IMR-90 (cell line): ENCODE results near the gene NPPB. TPM values are rescaled to one million over a fixed set of nuclear protein-coding genes. Genes with fewer than 3 reads are reported as not detected.

Source experiments
- ATAC-seq: fragments of 200-7000 bp; cut with Tn5 transposase; 2 replicates; pipeline ENCODE4 v1.9.1; 2020; ENCODE audit warnings: low read depth, mild to moderate bottlenecking, moderate library complexity
- BruUV-seq: library from RNA; stranded (reverse); fragments of 400-500 nt; replicated peaks from 2 replicates; lab custom pipeline; 2021; lab: Mats Ljungman, UMichigan
- CTCF ChIA-PET: fragments of 300-600 bp; formaldehyde crosslinking; extraction: SDS; loops from one replicate; lab custom pipeline; 2021; ENCODE audit warnings: antibody characterized with exemption; lab: Yijun Ruan, JAX
- POLR2A ChIA-PET: fragments of 300-600 bp; sonication (Branson Sonifier 250); formaldehyde crosslinking; loops from one replicate; lab custom pipeline; 2022; ENCODE audit warnings: antibody characterized with exemption; ENCODE audit not compliant: unreplicated experiment; lab: Charles Lee
- DNase-seq: peaks from one replicate; pipeline ENCODE4 v3.0.0; 2013
- H2AFZ ChIP-seq: replicated peaks from 2 replicates; pipeline ENCODE3; 2013; ENCODE audit warnings: low read length, mild to moderate bottlenecking; ENCODE audit not compliant: poor library complexity
- H2AK5ac ChIP-seq: 2 replicates; pipeline ENCODE4 v1.6.1; 2013; ENCODE audit warnings: low read depth, low read length, inconsistent platforms
- H2AK9ac ChIP-seq: replicated peaks from 2 replicates; pipeline ENCODE3; 2013; ENCODE audit warnings: mild to moderate bottlenecking, low read depth, low read length, moderate library complexity; ENCODE audit not compliant: poor library complexity
- H2BK120ac ChIP-seq: 2 replicates; pipeline ENCODE4 v1.6.1; 2013; ENCODE audit warnings: low read depth, low read length, inconsistent platforms
- H2BK15ac ChIP-seq: 3 replicates; pipeline ENCODE4 v1.6.1; 2013; ENCODE audit warnings: low read depth, low read length, inconsistent platforms
- H2BK20ac ChIP-seq: 2 replicates; pipeline ENCODE4 v1.6.1; 2013; ENCODE audit warnings: low read depth, mild to moderate bottlenecking, inconsistent platforms, low read length, moderate library complexity
- H2BK5ac ChIP-seq: 2 replicates; pipeline ENCODE4 v1.6.1; 2013; ENCODE audit warnings: mild to moderate bottlenecking, low read depth, low read length, inconsistent platforms; ENCODE audit not compliant: poor library complexity, severe bottlenecking
- H3K14ac ChIP-seq: replicated peaks from 2 replicates; pipeline ENCODE4 v1.6.1; 2013; ENCODE audit warnings: low read depth, low read length, inconsistent platforms
- H3K18ac ChIP-seq: 2 replicates; pipeline ENCODE4 v1.6.1; 2013; ENCODE audit warnings: low read depth, low read length, control low read depth
- H3K23ac ChIP-seq: 2 replicates; pipeline ENCODE4 v1.6.1; 2013; ENCODE audit warnings: low read depth, low read length, inconsistent platforms
- H3K27ac ChIP-seq: 2 replicates; pipeline ENCODE4 v1.5.1; 2013; ENCODE audit warnings: mild to moderate bottlenecking, control low read depth, low read length; ENCODE audit not compliant: insufficient read depth
- H3K27me3 ChIP-seq: 2 replicates; pipeline ENCODE4 v1.6.1; 2013; ENCODE audit warnings: low read length; ENCODE audit not compliant: control insufficient read depth, insufficient read depth
- H3K36me3 ChIP-seq: 2 replicates; pipeline ENCODE4 v1.6.1; 2013; ENCODE audit warnings: low read length, mixed read lengths; ENCODE audit not compliant: control insufficient read depth, insufficient read depth
- H3K4ac ChIP-seq: 2 replicates; pipeline ENCODE4 v1.6.1; 2013; ENCODE audit warnings: low read depth, low read length, inconsistent platforms
- H3K4me1 ChIP-seq: 2 replicates; pipeline ENCODE4 v1.6.1; 2013; ENCODE audit warnings: low read length, mixed read lengths; ENCODE audit not compliant: control insufficient read depth, insufficient read depth
- H3K4me2 ChIP-seq: 2 replicates; pipeline ENCODE4 v1.6.1; 2013; ENCODE audit warnings: low read depth, mild to moderate bottlenecking, control low read depth, low read length, moderate library complexity
- H3K4me3 ChIP-seq: 2 replicates; pipeline ENCODE4 v1.5.1; 2013; ENCODE audit warnings: low read depth, mild to moderate bottlenecking, control low read depth, low read length, moderate library complexity; ENCODE audit not compliant: insufficient read depth
- H3K56ac ChIP-seq: 2 replicates; pipeline ENCODE4 v1.6.1; 2013; ENCODE audit warnings: low read length, inconsistent platforms; ENCODE audit not compliant: insufficient read depth; ENCODE audit errors: extremely low read depth
- H3K79me1 ChIP-seq, 2 experiments: 2 replicates each; pipeline ENCODE4 v1.6.1; 2013; ENCODE audit warnings: low read length in 2 of 2, inconsistent platforms in 1 of 2, low read depth in 1 of 2
- H3K9ac ChIP-seq: 2 replicates; pipeline ENCODE4 v1.6.1; 2013; ENCODE audit warnings: low read depth, low read length, control low read depth
- H3K9me1 ChIP-seq: 2 replicates; pipeline ENCODE4 v1.6.1; 2013; ENCODE audit warnings: low read length, inconsistent platforms; ENCODE audit not compliant: insufficient read depth
- H3K9me3 ChIP-seq: 2 replicates; pipeline ENCODE4 v1.6.1; 2013; ENCODE audit warnings: low read length; ENCODE audit not compliant: control insufficient read depth, insufficient read depth
- H4K20me1 ChIP-seq: 2 replicates; pipeline ENCODE4 v1.6.1; 2013; ENCODE audit warnings: low read length, inconsistent platforms; ENCODE audit not compliant: insufficient read depth
- H4K5ac ChIP-seq: 2 replicates; pipeline ENCODE4 v1.6.1; 2013; ENCODE audit warnings: mild to moderate bottlenecking, low read depth, low read length, control low read depth
- H4K8ac ChIP-seq, 2 experiments: 2 replicates each; pipeline ENCODE4 v1.6.1; 2013; ENCODE audit warnings: low read depth in 2 of 2, low read length in 2 of 2, control low read depth in 1 of 2, inconsistent platforms in 1 of 2
- H4K91ac ChIP-seq: 2 replicates; pipeline ENCODE4 v1.6.1; 2013; ENCODE audit warnings: low read depth, low read length, inconsistent platforms; ENCODE audit not compliant: insufficient read depth
- RAD21 ChIP-seq: IDR thresholded peaks from 2 replicates; pipeline ENCODE4 v1.6.1; 2012; ENCODE audit warnings: low read length, improper control_type of control experiment
- WGBS, 2 experiments: methylation state at CpG; one replicate each; pipeline versions ENCODE4 v1.1.5 to v1.1.7; 2013; ENCODE audit warnings: missing lambda C conversion rate in 2 of 2; ENCODE audit not compliant: insufficient read length in 1 of 2; ENCODE audit errors: extremely low coverage in 2 of 2; 5-methylcytosine and 5-hydroxymethylcytosine counted together
- dilution Hi-C: fragments of 300-500 bp; cut with HindIII; formaldehyde crosslinking; loops from one replicate; pipeline ENCODE4 v1.14.3; 2018; ENCODE audit warnings: low sequenced_read_pairs; ENCODE audit not compliant: unreplicated experiment
- in situ Hi-C: fragments of 300-500 bp; cut with MboI; formaldehyde crosslinking; loops from 3 replicates; pipeline ENCODE4 v1.14.3; 2019; ENCODE audit warnings: low sequenced_read_pairs, inconsistent platforms, mixed read lengths
- intact Hi-C: fragments of 100-400 bp; cut with micrococcal nuclease; formaldehyde crosslinking; loops from 2 replicates; pipeline ENCODE4 v1.10.0; 2022
- polyA plus RNA-seq, 3 experiments: library from polyadenylated mRNA; depleted of rRNA; stranded (reverse); fragments of >200 nt; gene quantifications; 2 replicates each; pipeline ENCODE4 v1.2.3, GENCODE V29; 2012; ENCODE audit warnings: low replicate concordance in 1 of 3
- total RNA-seq: library from RNA; depleted of rRNA; stranded (reverse); fragments of >200 nt; gene quantifications from 2 replicates; pipeline ENCODE4 v1.2.3, GENCODE V29; 2012

The NPPB gene
- total and polyA plus RNA-seq, 2 of the 4 experiments (the other 2 are of a cell fraction), result not detected

DNA sequence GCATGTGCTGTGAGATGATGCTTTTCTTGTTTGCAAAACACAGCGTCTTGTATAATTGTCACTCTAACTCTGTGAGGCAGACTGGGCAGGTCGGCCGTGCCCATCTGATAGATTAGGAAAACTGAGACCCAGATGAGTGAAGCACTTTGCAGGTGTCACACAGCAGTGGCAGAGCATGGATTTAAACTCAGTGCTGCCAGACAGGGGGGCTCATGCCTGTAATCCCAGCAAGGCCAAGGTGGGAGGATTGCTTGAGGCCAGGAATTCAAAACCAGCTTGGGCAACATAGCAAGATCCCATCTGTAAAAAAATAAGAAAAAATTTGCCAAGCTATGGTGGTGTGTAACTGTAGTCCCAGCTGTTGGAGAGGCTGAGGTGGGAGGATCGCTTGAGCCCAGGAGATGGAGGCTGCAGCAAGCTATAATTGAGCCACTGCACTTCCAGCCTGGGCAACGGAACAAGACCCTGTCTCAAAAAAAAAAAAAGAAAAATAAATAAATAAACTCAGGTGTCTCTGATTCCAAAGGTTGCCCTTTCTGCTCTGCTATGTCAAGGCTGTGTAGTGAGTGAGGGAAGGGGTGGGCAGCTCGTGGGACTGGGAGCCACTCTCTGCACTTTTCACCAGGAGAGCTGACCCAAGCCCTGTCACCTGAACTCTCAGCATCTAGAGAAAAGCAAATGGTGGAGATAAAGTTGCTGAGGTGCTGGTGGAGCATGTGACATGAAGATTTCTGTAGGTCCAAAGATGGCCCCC, 32.9 kb upstream of the NPPB start:
- H2AK5ac ChIP-seq, result no peak overlapping the region
- ATAC-seq (no peak), DNase-seq (no peak)
- no peak overlapping the region for H3K56ac ChIP-seq
- no peak overlapping the region for H4K5ac ChIP-seq
- no peak overlapping the region for H3K23ac ChIP-seq
- H3K18ac ChIP-seq, result no peak overlapping the region
- no peaks in the 10 kb centered on the region for H3K9me1 ChIP-seq
- peaks cover 42% of the 10 kb centered on the region for H3K27me3 ChIP-seq
- no peak overlapping the region for H2AK9ac ChIP-seq
- ChIA-PET CTCF (interaction anchor here (1.5 kb wide), 1 partner anchor 53 kb away, joined by 5 read pairs; no protein-coding TSS in a partner anchor), POLR2A (no interaction called here)
- no peak overlapping the region for H4K8ac ChIP-seq
- H3K27ac ChIP-seq, result no peak overlapping the region
- no peaks in the 10 kb centered on the region for H4K20me1 ChIP-seq
- H2BK15ac ChIP-seq, result no peak overlapping the region
- H2BK120ac ChIP-seq, result no peak overlapping the region
- H3K9me3 ChIP-seq, result no peaks in the 10 kb centered on the region
- H4K91ac ChIP-seq, result no peak overlapping the region
- intact Hi-C loops (loop anchor here (5.0 kb wide), 1 partner anchor 854 kb away; no protein-coding TSS in a partner anchor), in situ Hi-C loops (no loop called here), dilution Hi-C loops (no loop called here)
- no peaks in the 10 kb centered on the region for H3K4me1 ChIP-seq
- H2BK20ac ChIP-seq, result no peak overlapping the region
- no peak overlapping the region for H3K4me2 ChIP-seq
- H3K4ac ChIP-seq, result no peak overlapping the region
- no TSS peak for BruUV-seq
- H3K79me1 ChIP-seq, result no peaks in the 10 kb centered on the region
- H3K14ac ChIP-seq, result no peak overlapping the region
- H3K9ac ChIP-seq, result no peak overlapping the region
- TF ChIP-seq RAD21, result no peak
- no peak overlapping the region for H2BK5ac ChIP-seq
- no peaks in the 10 kb centered on the region for H3K36me3 ChIP-seq
- 0% methylated on average over 1 of the region's 6 CpGs; no CpG with 5 or more reads in 1 of the 2 experiments for WGBS, 2 experiments
- no peak overlapping the region for H2AFZ ChIP-seq
- H3K4me3 ChIP-seq, result no peak overlapping the region
